SW480 (cell line): ENCODE measurements around the gene MUL1.

Experiments
- DNase-seq: peaks from one replicate; pipeline ENCODE4 v3.0.0-alpha.2; 2016; ENCODE audit warnings: low spot score

Gene MUL1

GRCh38 chr1:20466273-20466672, 41.7 kb downstream of the MUL1 start:
- no peak for DNase-seq

DNA sequence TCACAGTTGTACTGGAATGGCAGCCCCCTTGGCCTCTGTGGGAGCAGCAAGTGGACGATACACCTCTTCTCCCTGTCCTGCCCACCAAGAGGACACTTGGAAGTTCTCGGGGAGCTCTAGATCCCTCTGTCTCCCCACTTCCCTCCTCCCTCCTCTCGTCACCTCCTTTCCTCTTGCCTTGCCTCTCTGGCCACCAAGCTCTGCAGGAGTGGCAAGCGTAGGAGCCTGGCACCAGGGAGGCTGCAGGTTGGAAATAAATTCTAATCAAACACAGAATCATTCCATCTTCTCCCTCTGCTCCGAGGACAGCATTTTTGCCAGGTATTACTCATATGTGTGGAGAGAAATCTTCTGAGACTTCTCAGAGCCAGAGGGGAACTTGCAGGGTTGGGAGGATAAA, 42.8 kb downstream of the MUL1 start:
- DNase-seq, result no peak

DNA sequence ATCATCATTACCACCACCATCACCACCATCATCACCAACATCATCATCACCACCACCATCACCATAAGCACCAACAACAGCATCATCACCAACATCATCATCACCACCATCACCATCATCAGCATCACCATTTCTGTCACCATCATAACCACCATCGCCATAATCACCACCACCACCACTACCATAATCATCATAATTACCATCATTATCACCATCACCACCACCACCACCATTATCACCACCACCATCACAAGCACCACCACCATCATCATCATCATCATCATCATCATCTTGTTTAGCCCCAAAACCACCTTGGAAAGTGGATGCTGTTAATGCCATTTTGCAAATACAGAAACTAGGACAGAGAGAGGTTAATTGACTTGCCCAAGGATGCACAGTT, 44.4 kb downstream of the MUL1 start:
- no peak for DNase-seq

- DNase-seq, result no peak
These were observed 45.6 kb downstream of the MUL1 start for GRCh38 chr1:20462397-20462796.

- no peak for DNase-seq
These were observed 49.2 kb downstream of the MUL1 start for GRCh38 chr1:20458717-20459116.

- DNase-seq, result no peak
These were observed 53.9 kb downstream of the MUL1 start for GRCh38 chr1:20454004-20454403.

DNA sequence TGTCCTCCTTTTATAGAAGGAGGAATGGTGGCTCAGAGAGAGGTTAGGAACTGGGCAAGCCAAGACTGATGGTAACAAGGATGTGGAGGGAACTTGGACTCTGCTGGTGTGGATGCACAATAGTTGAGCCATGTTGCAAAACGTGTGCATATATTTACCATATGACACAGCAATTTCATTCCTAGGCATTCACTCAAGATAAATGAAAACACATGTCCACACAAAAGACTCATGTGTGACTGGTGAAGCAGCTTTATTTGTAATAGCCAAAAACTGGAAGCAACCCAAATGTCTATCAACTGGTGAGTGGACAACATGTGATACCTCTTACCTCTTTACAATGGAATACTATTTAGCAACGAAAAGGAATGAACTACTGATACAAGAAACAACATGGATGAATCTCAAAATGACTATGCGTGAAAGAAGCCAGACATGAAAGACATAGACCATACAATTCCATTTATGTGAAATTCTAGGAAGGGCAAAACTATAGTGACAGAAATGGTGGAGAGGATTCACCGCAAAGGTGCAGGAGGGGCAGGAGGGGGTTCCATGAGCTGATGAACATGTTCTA, 58.1 kb downstream of the MUL1 start:
- DNase-seq, result no peak
